Coronary artery (tissue), 2 donors: ENCODE data around the gene DNAAF5.

Experiments
- DNase-seq: peaks from one replicate; pipeline ENCODE4 v3.0.0-alpha.2; 2017; ENCODE audit warnings: low spot score
- H3K27ac ChIP-seq, 2 donors: fragments of 200-600 bp; sonication (generic); one replicate each; pipeline ENCODE4 v1.5.1; 2016 to 2019
- H3K4me3 ChIP-seq: fragments of 200-600 bp; sonication (generic); 2 replicates; pipeline ENCODE4 v1.5.1; 2016; ENCODE audit warnings: mild to moderate bottlenecking, moderate library complexity
- CTCF ChIP-seq: fragments of 200-600 bp; sonication (generic); IDR thresholded peaks from one replicate; pipeline ENCODE4 v1.5.1; 2019; ENCODE audit warnings: antibody characterized with exemption

The DNAAF5 gene

GRCh38 chr7:734808-735207 is 8.3 kb downstream of the DNAAF5 start:
- Histone ChIP-seq H3K27ac (no peak overlapping the region), H3K4me3 (no peak overlapping the region)
- no peak for DNase-seq
- TF ChIP-seq CTCF, result no peak

- H3K27ac ChIP-seq, result no peak overlapping the region
- H3K4me3 ChIP-seq, result no peak overlapping the region
- no peak for DNase-seq
- no peak for TF ChIP-seq CTCF
Measured at GRCh38 chr7:738241-738640, 11.7 kb downstream of the DNAAF5 start.

- Histone ChIP-seq H3K4me3 (no peak overlapping the region), H3K27ac (no peak overlapping the region)
- no peak for TF ChIP-seq CTCF
- no peak for DNase-seq
Measured at GRCh38 chr7:738723-739454, 12.4 kb downstream of the DNAAF5 start.

- no peak overlapping the region for H3K4me3 ChIP-seq
- no peak for DNase-seq
- TF ChIP-seq CTCF, result no peak
- H3K27ac ChIP-seq, result no peak overlapping the region
Measured at GRCh38 chr7:739455-739982, 13.0 kb downstream of the DNAAF5 start.

- no peak for TF ChIP-seq CTCF
- no peak for DNase-seq
- Histone ChIP-seq H3K4me3 (no peak overlapping the region), H3K27ac (no peak overlapping the region)
Measured at GRCh38 chr7:739983-740942, 13.8 kb downstream of the DNAAF5 start.

GRCh38 chr7:741191-741671 is 14.7 kb downstream of the DNAAF5 start:
- H3K27ac ChIP-seq, result no peak overlapping the region
- no peak overlapping the region for H3K4me3 ChIP-seq
- DNase-seq, result no peak
- no peak for TF ChIP-seq CTCF
